Neural progenitor cell (in vitro differentiated cells): ENCODE data around the gene AP1S1. TPM values are rescaled to one million over a fixed set of nuclear protein-coding genes. Genes with fewer than 3 reads are reported as not detected.

Source experiments
- DNase-seq: peaks from one replicate; pipeline ENCODE4 v3.0.0-alpha.2; 2016; ENCODE audit warnings: low spot score
- H2AFZ ChIP-seq: fragments of 200-600 bp; sonication (generic); replicated peaks from 2 replicates; pipeline ENCODE4 v1.6.1; 2016; ENCODE audit warnings: antibody characterized with exemption
- H3F3A ChIP-seq: fragments of 200-600 bp; sonication (generic); 2 replicates; pipeline ENCODE4 v1.6.1; 2016; ENCODE audit warnings: antibody characterized with exemption, low read depth
- H3K27ac ChIP-seq: fragments of 200-600 bp; sonication (generic); 2 replicates; pipeline ENCODE4 v1.5.1; 2016; ENCODE audit warnings: mild to moderate bottlenecking
- H3K27me3 ChIP-seq: fragments of 200-600 bp; sonication (generic); 2 replicates; pipeline ENCODE4 v1.6.1; 2016; ENCODE audit warnings: mild to moderate bottlenecking, moderate library complexity
- H3K36me3 ChIP-seq: fragments of 200-600 bp; sonication (generic); 2 replicates; pipeline ENCODE4 v1.5.1; 2016
- H3K4me1 ChIP-seq: fragments of 200-600 bp; sonication (generic); 2 replicates; pipeline ENCODE4 v1.6.1; 2016; ENCODE audit warnings: mixed run types
- H3K4me2 ChIP-seq: fragments of 200-600 bp; sonication (generic); 2 replicates; pipeline ENCODE4 v1.6.1; 2016
- H3K4me3 ChIP-seq: fragments of 200-600 bp; sonication (generic); 2 replicates; pipeline ENCODE4 v1.5.1; 2016
- H3K79me2 ChIP-seq: fragments of 200-600 bp; sonication (generic); 2 replicates; pipeline ENCODE4 v1.6.1; 2016; ENCODE audit warnings: low read depth
- H3K9ac ChIP-seq: fragments of 200-600 bp; sonication (generic); 2 replicates; pipeline ENCODE4 v1.6.1; 2016
- H3K9me3 ChIP-seq: fragments of 200-600 bp; sonication (generic); 2 replicates; pipeline ENCODE4 v1.5.1; 2016; ENCODE audit warnings: low read depth
- H4K20me1 ChIP-seq: fragments of 200-600 bp; sonication (generic); 2 replicates; pipeline ENCODE4 v1.6.1; 2016; ENCODE audit warnings: low read depth
- H3K27ac Mint-ChIP-seq: 3 replicates; pipeline ENCODE4 v1.8.0; 2021; ENCODE audit warnings: mixed read lengths
- H3K27me3 Mint-ChIP-seq: 2 replicates; pipeline ENCODE4 v1.8.0; 2022; ENCODE audit warnings: low read depth, mild to moderate bottlenecking, inconsistent platforms, moderate library complexity, mixed read lengths; ENCODE audit not compliant: insufficient read depth
- H3K36me3 Mint-ChIP-seq: 3 replicates; pipeline ENCODE4 v1.8.0; 2021; ENCODE audit warnings: mixed read lengths
- H3K4me1 Mint-ChIP-seq: 3 replicates; pipeline ENCODE4 v1.8.0; 2021; ENCODE audit warnings: mixed read lengths
- H3K4me3 Mint-ChIP-seq: 3 replicates; pipeline ENCODE4 v1.8.0; 2021; ENCODE audit warnings: mild to moderate bottlenecking, moderate library complexity, mixed read lengths
- H3K9me3 Mint-ChIP-seq: 3 replicates; pipeline ENCODE4 v1.8.0; 2020; ENCODE audit warnings: mixed read lengths
- EZH2 ChIP-seq: fragments of 200-600 bp; sonication (generic); IDR thresholded peaks from 2 replicates; pipeline ENCODE4 v1.6.1; 2017; ENCODE audit warnings: antibody characterized with exemption, mild to moderate bottlenecking, moderate library complexity
- EZH2phosphoT487 ChIP-seq: fragments of 200-600 bp; sonication (generic); IDR thresholded peaks from 2 replicates; pipeline ENCODE4 v1.6.1; 2017; ENCODE audit warnings: antibody characterized with exemption
- total RNA-seq: library from RNA; depleted of rRNA; stranded (reverse); fragments of >200 nt; gene quantifications from 2 replicates; pipeline ENCODE4 v1.2.3, GENCODE V29; 2015; ENCODE audit warnings: low replicate concordance
- TF ChIP-seq, protein P1 (sequence below): fragments of 200-600 bp; sonication (generic); IDR thresholded peaks from 2 replicates; pipeline ENCODE4 v1.5.1; 2017; ENCODE audit warnings: antibody characterized with exemption, mild to moderate bottlenecking

AP1S1 gene
- total RNA-seq, 1 donor from 2014 or later, result 74.4 TPM

GRCh38 chr7:101124376-101125056 lies 29.8 kb upstream of the AP1S1 start:
- no peak overlapping the region for H3K4me3 ChIP-seq
- H3K4me1 Mint-ChIP-seq, result peaks cover 50% of the 10 kb centered on the region
- TF ChIP-seq, protein P1, sequence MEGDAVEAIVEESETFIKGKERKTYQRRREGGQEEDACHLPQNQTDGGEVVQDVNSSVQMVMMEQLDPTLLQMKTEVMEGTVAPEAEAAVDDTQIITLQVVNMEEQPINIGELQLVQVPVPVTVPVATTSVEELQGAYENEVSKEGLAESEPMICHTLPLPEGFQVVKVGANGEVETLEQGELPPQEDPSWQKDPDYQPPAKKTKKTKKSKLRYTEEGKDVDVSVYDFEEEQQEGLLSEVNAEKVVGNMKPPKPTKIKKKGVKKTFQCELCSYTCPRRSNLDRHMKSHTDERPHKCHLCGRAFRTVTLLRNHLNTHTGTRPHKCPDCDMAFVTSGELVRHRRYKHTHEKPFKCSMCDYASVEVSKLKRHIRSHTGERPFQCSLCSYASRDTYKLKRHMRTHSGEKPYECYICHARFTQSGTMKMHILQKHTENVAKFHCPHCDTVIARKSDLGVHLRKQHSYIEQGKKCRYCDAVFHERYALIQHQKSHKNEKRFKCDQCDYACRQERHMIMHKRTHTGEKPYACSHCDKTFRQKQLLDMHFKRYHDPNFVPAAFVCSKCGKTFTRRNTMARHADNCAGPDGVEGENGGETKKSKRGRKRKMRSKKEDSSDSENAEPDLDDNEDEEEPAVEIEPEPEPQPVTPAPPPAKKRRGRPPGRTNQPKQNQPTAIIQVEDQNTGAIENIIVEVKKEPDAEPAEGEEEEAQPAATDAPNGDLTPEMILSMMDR, result no peak
- TF ChIP-seq EZH2phosphoT487, result no peak
- no peak for TF ChIP-seq EZH2
- peaks cover 10% of the 10 kb centered on the region for H3K9me3 Mint-ChIP-seq
- no peak for DNase-seq
- H3K4me2 ChIP-seq, result peak overlapping the region; percentile 10
- no peak overlapping the region for H2AFZ ChIP-seq
- H3K36me3 Mint-ChIP-seq, result no peaks in the 10 kb centered on the region
- H3K4me3 Mint-ChIP-seq, result no peak overlapping the region
- peaks cover 27% of the 10 kb centered on the region for H3K4me1 ChIP-seq
- no peaks in the 10 kb centered on the region for H3K36me3 ChIP-seq
- peak overlapping the region; percentile 67 for H3K27ac Mint-ChIP-seq
- H3K27me3 ChIP-seq, result no peaks in the 10 kb centered on the region
- H4K20me1 ChIP-seq, result no peaks in the 10 kb centered on the region
- no peak overlapping the region for H3K27ac ChIP-seq
- H3K79me2 ChIP-seq, result no peaks in the 10 kb centered on the region
- H3F3A ChIP-seq, result peaks cover 18% of the 10 kb centered on the region
- H3K9me3 ChIP-seq, result no peaks in the 10 kb centered on the region
- H3K9ac ChIP-seq, result no peak overlapping the region
- peaks cover 16% of the 10 kb centered on the region for H3K27me3 Mint-ChIP-seq

GRCh38 chr7:101125989-101126650 lies 28.2 kb upstream of the AP1S1 start:
- peak overlapping the region; percentile 16 for H3K27ac Mint-ChIP-seq
- H3K9ac ChIP-seq, result no peak overlapping the region
- no peaks in the 10 kb centered on the region for H4K20me1 ChIP-seq
- peaks cover 13% of the 10 kb centered on the region for H3F3A ChIP-seq
- peaks cover 44% of the 10 kb centered on the region for H3K4me1 Mint-ChIP-seq
- H3K9me3 ChIP-seq, result no peaks in the 10 kb centered on the region
- H3K79me2 ChIP-seq, result no peaks in the 10 kb centered on the region
- peaks cover 27% of the 10 kb centered on the region for H3K4me1 ChIP-seq
- H3K27me3 Mint-ChIP-seq, result peaks cover 16% of the 10 kb centered on the region
- H3K36me3 Mint-ChIP-seq, result no peaks in the 10 kb centered on the region
- H2AFZ ChIP-seq, result no peak overlapping the region
- H3K9me3 Mint-ChIP-seq, result peaks cover 10% of the 10 kb centered on the region
- H3K4me3 ChIP-seq, result no peak overlapping the region
- TF ChIP-seq EZH2phosphoT487 (no peak), EZH2 (no peak)
- TF ChIP-seq, protein P1, result no peak
- peak overlapping the region; percentile 60 for H3K4me3 Mint-ChIP-seq
- no peaks in the 10 kb centered on the region for H3K27me3 ChIP-seq
- no peak for DNase-seq
- no peaks in the 10 kb centered on the region for H3K36me3 ChIP-seq
- H3K4me2 ChIP-seq, result peak overlapping the region; percentile 74
- H3K27ac ChIP-seq, result no peak overlapping the region

DNA sequence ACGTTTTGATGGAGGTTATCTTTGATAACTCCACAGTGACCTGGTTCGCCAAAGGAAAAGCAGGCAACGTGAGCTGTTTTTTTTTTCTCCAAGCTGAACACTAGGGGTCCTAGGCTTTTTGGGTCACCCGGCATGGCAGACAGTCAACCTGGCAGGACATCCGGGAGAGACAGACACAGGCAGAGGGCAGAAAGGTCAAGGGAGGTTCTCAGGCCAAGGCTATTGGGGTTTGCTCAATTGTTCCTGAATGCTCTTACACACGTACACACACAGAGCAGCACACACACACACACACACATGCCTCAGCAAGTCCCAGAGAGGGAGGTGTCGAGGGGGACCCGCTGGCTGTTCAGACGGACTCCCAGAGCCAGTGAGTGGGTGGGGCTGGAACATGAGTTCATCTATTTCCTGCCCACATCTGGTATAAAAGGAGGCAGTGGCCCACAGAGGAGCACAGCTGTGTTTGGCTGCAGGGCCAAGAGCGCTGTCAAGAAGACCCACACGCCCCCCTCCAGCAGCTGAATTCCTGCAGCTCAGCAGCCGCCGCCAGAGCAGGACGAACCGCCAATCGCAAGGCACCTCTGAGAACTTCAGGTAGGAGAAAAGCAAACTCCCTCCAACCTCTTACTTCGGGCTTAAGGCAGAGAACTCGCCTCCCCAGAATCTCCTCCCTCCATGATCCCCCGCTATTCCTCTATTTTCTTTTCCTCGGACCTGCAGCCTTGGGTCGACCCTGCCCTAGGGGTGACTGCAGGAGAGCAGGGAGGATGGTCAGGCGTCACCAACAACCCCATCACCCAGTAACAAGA lies 27.4 kb upstream of the AP1S1 start, which contains the start of gene SERPINE1:
Gene SERPINE1 (plus strand): TSS at position 454 of the 809 bp plus-strand sequence. CDS start 1,290 bp downstream, outside the sequence.
- peaks cover 42% of the 10 kb centered on the region for H3K4me1 Mint-ChIP-seq

More for the DNA sequence above, 27.4 kb upstream of the AP1S1 start, which contains the start of gene SERPINE1:
- Mint-ChIP-seq H3K27ac (peak within 1 kb of the TSS; percentile 38), H3K36me3 (peaks cover 2% of the 10 kb centered on the region), H3K9me3 (peaks cover 10% of the 10 kb centered on the region), H3K4me3 (peak within 1 kb of the TSS; percentile 73), H3K27me3 (peaks cover 16% of the 10 kb centered on the region)
- Histone ChIP-seq H3F3A (peaks cover 13% of the 10 kb centered on the region), H3K27ac (no peak within 1 kb of the TSS), H2AFZ (no peak within 1 kb of the TSS), H3K4me3 (peak within 1 kb of the TSS; percentile 26), H4K20me1 (no peaks in the 10 kb centered on the region), H3K4me1 (peaks cover 24% of the 10 kb centered on the region), H3K9me3 (no peaks in the 10 kb centered on the region), H3K27me3 (no peaks in the 10 kb centered on the region), H3K9ac (no peak within 1 kb of the TSS), H3K79me2 (no peaks in the 10 kb centered on the region), H3K4me2 (peak within 1 kb of the TSS; percentile 74), H3K36me3 (no peaks in the 10 kb centered on the region)
- TF ChIP-seq EZH2 (no peak), EZH2phosphoT487 (no peak)
- TF ChIP-seq, protein P1, result peak; percentile 29
- DNase-seq, result peak; percentile 75
